Naive thymus-derived CD8-positive, alpha-beta T cell (primary cell): ENCODE measurements around the gene GLTP. TPM values are rescaled to one million over a fixed set of nuclear protein-coding genes. Genes with fewer than 3 reads are reported as not detected.

Experiments
- ATAC-seq, 2 donors: fragments of 150-1000 bp; cut with Tn5 transposase in 1 of 2; sonication (Bioruptor Pico), chemical (Tn5 transposase) in 1 of 2; 1 replicate in 1 of 2; 2 replicates in 1 of 2; pipeline ENCODE4 v1.10.0; 2021; ENCODE audit warnings: mild to moderate bottlenecking in 2 of 2, moderate library complexity in 2 of 2
- POLR2A ChIA-PET: fragments of 350-600 bp; sonication (Branson Sonifier 250); formaldehyde crosslinking; loops from one replicate; lab custom pipeline; 2021; ENCODE audit warnings: antibody characterized with exemption; lab: Charles Lee
- DNase-seq, 10 donors: peaks; one replicate each; pipeline versions ENCODE4 v3.0.0 to v3.0.0-alpha.2; 2020 to 2022
- H3K27ac Mint-ChIP-seq, 10 donors: one replicate each; pipeline ENCODE4 v1.8.0; 2020 to 2022; ENCODE audit warnings: mild to moderate bottlenecking in 10 of 10, mixed read lengths in 10 of 10, moderate library complexity in 4 of 10, inconsistent platforms in 1 of 10
- H3K27me3 Mint-ChIP-seq, 5 donors: one replicate each; pipeline ENCODE4 v1.8.0; 2021 to 2022; ENCODE audit warnings: mixed read lengths in 5 of 5
- H3K36me3 Mint-ChIP-seq, 3 donors: one replicate each; pipeline ENCODE4 v1.8.0; 2020 to 2022; ENCODE audit warnings: mixed read lengths in 3 of 3, mild to moderate bottlenecking in 2 of 3, inconsistent platforms in 1 of 3
- H3K4me1 Mint-ChIP-seq, 4 donors: one replicate each; pipeline ENCODE4 v1.8.0; 2021 to 2022; ENCODE audit warnings: mixed read lengths in 4 of 4
- H3K4me3 Mint-ChIP-seq, 10 donors: one replicate each; pipeline ENCODE4 v1.8.0; 2020 to 2022; ENCODE audit warnings: mild to moderate bottlenecking in 10 of 10, mixed read lengths in 10 of 10, moderate library complexity in 6 of 10, inconsistent platforms in 1 of 10
- H3K9me3 Mint-ChIP-seq, 9 donors: one replicate each; pipeline ENCODE4 v1.8.0; 2020 to 2022; ENCODE audit warnings: mixed read lengths in 9 of 9, mild to moderate bottlenecking in 3 of 9, inconsistent platforms in 1 of 9, moderate library complexity in 1 of 9
- polyA plus RNA-seq, 3 donors: library from polyadenylated mRNA; unstranded; fragments of 300-500 nt; fragmentation: Illumina TruSeq; gene quantifications; one replicate each; pipeline ENCODE4 v1.2.3, GENCODE V29; 2021
- total RNA-seq, 8 experiments: library from RNA in 2 of 8; stranded (reverse) in 2 of 8; gene quantifications; one replicate each; pipeline ENCODE4 v1.2.3 and lab custom pipeline; 2021 to 2026

The GLTP gene
- total and polyA plus RNA-seq, 5 experiments from 2014 or later: 21.2 to 41.7 (median 29.7) TPM

DNA sequence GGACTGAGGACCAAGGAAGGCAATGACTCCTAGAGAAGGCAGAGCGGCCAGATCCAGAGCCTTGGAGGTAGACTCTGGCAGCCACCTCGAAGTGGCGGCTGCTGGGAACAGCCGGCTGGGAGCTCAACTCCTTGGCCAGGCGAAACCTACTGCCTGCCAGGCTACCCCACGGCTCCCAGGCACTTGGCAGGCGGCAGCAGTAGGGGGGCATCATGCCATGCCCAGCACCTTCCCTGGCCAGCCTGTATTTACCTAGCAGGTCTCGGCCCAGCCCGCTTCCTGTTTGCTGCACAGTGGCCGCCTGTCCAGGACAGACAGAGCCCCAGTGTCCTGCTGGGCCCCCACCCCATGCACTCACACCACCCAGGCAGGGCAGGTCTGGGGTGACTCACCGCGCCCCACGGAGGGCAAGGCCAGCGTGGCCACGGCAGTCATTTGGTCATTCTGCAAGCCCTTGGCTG, 57.4 kb downstream of the GLTP start:
- Mint-ChIP-seq H3K4me3 (no peak overlapping the region), H3K27me3 (peaks cover 1 to 24% (median 5%) of the 10 kb centered on the region in 5 donors), H3K36me3 (no peaks in the 10 kb centered on the region), H3K9me3 (no peaks in the 10 kb centered on the region), H3K27ac (no peak overlapping the region), H3K4me1 (peaks cover 0 to 2% (median under 1%) of the 10 kb centered on the region in 4 donors)
- ATAC-seq (no peak), DNase-seq (no peak)
- POLR2A ChIA-PET: no interaction called here

- peaks cover 0 to 2% (median under 1%) of the 10 kb centered on the region in 4 donors for H3K4me1 Mint-ChIP-seq
- ATAC-seq: no peak
- DNase-seq: no peak
- no peak overlapping the region for H3K4me3 Mint-ChIP-seq
- H3K27me3 Mint-ChIP-seq: peaks cover 0 to 23% (median 1%) of the 10 kb centered on the region in 5 donors
- H3K36me3 Mint-ChIP-seq: no peaks in the 10 kb centered on the region
- POLR2A ChIA-PET: no interaction called here
- H3K9me3 Mint-ChIP-seq: no peaks in the 10 kb centered on the region
- no peak overlapping the region for H3K27ac Mint-ChIP-seq
Measured at GRCh38 chr12:109822416-109822815, 57.9 kb downstream of the GLTP start.

DNA sequence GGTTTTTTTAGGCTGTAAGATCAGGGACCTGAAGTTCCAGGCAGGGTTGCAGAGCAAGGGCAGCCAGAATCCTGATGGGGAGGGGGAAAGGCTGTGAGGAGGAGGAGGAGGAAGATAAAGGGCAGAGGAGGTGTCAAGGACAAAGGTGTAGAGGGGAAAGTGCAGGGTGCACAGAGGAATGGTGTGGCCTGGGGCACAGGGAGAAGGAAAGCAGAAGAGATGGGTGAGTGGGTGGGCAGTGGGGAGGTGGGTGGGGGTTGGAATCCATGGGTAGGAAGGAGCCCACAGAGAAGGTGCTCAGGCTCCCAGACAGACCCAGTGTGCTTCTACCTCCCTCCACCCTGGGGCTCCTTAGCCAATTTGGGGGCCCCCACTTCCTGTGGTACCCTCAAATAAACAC, 58.4 kb downstream of the GLTP start:
- Mint-ChIP-seq H3K36me3 (no peaks in the 10 kb centered on the region), H3K27ac (no peak overlapping the region), H3K9me3 (no peaks in the 10 kb centered on the region), H3K4me1 (peaks cover 0 to 2% (median 0%) of the 10 kb centered on the region in 4 donors), H3K27me3 (peaks cover 0 to 23% (median 0%) of the 10 kb centered on the region in 5 donors), H3K4me3 (no peak overlapping the region)
- DNase-seq: no peak
- no peak for ATAC-seq
- POLR2A ChIA-PET: no interaction called here

GRCh38 chr12:109820816-109821381, 59.4 kb downstream of the GLTP start:
- H3K4me1 Mint-ChIP-seq: peaks cover 0 to 2% (median 0%) of the 10 kb centered on the region in 4 donors
- no peaks in the 10 kb centered on the region for H3K9me3 Mint-ChIP-seq
- peaks cover 0 to 23% (median 0%) of the 10 kb centered on the region in 5 donors for H3K27me3 Mint-ChIP-seq
- H3K27ac Mint-ChIP-seq: no peak overlapping the region
- no peak overlapping the region for H3K4me3 Mint-ChIP-seq
- DNase-seq (no peak), ATAC-seq (no peak)
- H3K36me3 Mint-ChIP-seq: no peaks in the 10 kb centered on the region
- POLR2A ChIA-PET: no interaction called here

GRCh38 chr12:109818905-109819500, 61.3 kb downstream of the GLTP start:
- H3K4me1 Mint-ChIP-seq: peaks cover 0 to 2% (median 0%) of the 10 kb centered on the region in 4 donors
- DNase-seq (no peak), ATAC-seq (no peak)
- H3K36me3 Mint-ChIP-seq: no peaks in the 10 kb centered on the region
- no peaks in the 10 kb centered on the region for H3K9me3 Mint-ChIP-seq
- peaks cover 0 to 19% (median 0%) of the 10 kb centered on the region in 5 donors for H3K27me3 Mint-ChIP-seq
- H3K27ac Mint-ChIP-seq: no peak overlapping the region
- no peak overlapping the region for H3K4me3 Mint-ChIP-seq
- POLR2A ChIA-PET: no interaction called here

GRCh38 chr12:109818253-109818652, 62.1 kb downstream of the GLTP start:
- no peaks in the 10 kb centered on the region for H3K9me3 Mint-ChIP-seq
- peaks cover 0 to 2% (median 0%) of the 10 kb centered on the region in 4 donors for H3K4me1 Mint-ChIP-seq
- H3K27ac Mint-ChIP-seq: no peak overlapping the region
- peaks cover 0 to 17% (median 0%) of the 10 kb centered on the region in 5 donors for H3K27me3 Mint-ChIP-seq
- no peak overlapping the region for H3K4me3 Mint-ChIP-seq
- H3K36me3 Mint-ChIP-seq: no peaks in the 10 kb centered on the region
- no peak for ATAC-seq
- POLR2A ChIA-PET: no interaction called here
- DNase-seq: no peak

DNA sequence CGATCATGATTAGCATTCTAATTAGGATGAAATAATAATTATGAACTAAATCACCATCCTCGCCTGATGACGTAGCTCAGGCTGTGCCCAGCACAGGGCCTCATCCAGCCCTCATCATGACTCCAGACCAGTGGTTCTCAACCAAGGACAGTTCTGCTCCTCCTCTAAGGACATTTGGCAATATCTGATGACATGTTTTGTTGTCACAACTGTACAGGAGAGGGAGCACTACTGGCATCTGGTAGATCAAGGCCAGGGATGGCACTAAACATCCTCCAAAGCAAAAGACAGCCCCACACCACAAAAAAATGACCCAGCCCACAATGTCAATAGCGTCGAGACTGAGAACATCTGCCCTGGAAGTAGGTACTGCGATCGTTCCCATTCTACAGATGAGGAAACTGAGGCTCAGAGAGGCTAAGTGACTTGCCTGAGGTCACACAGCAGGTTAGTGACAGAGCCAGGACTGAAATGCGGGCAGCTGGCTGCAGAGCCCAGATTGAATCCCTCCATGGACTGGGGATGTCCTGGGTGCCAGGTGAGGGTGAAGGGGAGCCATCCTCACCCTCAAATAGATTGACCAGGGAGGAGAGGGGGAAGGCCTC, 62.6 kb downstream of the GLTP start:
- POLR2A ChIA-PET: no interaction called here
- Mint-ChIP-seq H3K4me1 (peaks cover 0 to 2% (median 0%) of the 10 kb centered on the region in 4 donors), H3K36me3 (no peaks in the 10 kb centered on the region), H3K27ac (no peak overlapping the region), H3K4me3 (no peak overlapping the region), H3K9me3 (no peaks in the 10 kb centered on the region), H3K27me3 (peaks cover 0 to 17% (median 0%) of the 10 kb centered on the region in 5 donors)
- ATAC-seq (no peak), DNase-seq (no peak)

DNA sequence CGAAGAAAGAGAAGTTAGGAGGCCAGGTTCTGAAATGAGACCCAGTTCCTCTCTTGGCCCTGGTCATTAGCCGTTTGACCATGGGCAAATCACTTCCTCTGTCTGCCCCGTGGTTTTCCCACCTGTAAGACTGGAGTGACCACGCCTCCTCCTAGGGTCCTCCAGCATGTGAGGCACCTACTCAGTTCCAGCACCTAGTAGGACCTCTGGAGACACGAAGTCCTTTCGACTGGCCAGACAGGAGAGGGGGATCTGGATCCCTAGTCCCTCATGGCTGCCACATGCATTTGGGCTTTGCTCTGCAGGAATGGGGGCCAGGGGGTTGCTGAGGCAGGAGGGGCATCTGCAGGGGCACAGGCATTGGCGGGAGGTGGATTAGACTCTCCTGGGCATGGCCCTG, 63.5 kb downstream of the GLTP start:
- DNase-seq (no peak), ATAC-seq (no peak)
- POLR2A ChIA-PET: no interaction called here
- H3K4me1 Mint-ChIP-seq: peaks cover 0 to 2% (median 0%) of the 10 kb centered on the region in 4 donors
- H3K27me3 Mint-ChIP-seq: peaks cover 0 to 16% (median 0%) of the 10 kb centered on the region in 5 donors
- H3K9me3 Mint-ChIP-seq: no peaks in the 10 kb centered on the region
- H3K27ac Mint-ChIP-seq: no peak overlapping the region
- no peak overlapping the region for H3K4me3 Mint-ChIP-seq
- H3K36me3 Mint-ChIP-seq: no peaks in the 10 kb centered on the region

DNA sequence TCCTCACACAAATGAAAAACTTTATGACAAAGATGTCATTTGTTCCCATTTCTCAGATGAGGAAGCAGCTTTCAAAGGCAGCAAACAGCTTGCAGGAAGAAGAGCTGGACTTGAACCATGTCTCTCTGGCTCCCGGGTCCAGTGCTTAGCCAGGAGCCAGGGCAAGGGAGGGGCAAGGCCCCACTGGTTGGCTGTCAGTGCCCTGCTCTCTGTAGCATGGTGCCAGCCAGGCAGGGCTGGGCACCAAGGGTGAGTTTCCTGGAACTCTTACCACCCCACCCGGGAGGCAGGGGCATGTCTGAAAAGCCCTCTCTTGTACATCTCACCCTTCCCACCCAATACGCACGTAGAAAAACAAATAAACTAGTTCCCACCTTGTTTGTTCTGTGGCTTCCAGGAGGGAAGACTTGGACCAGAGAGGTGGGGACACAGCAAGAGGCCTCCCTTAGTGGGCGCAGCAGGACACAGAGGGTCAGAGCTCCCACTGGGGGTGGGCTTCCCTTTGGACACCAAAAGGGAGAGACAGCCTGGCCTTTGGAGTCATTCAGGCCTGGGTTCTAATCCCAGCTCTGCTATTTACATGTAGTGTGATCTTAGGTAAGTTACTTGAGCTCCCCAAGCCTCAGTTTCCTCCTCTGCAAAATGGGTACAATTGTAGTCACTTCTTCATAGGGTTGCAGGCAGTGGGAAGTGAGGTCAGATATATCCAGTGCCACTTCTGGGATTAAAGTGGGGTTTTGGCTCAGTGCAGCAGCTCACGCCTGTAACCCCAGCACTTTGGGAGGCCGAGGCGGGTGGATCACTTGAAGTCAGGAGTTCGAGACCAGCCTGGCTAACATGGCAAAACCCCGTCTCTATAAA, 64.4 kb downstream of the GLTP start:
- Mint-ChIP-seq H3K4me1 (peaks cover 0 to 2% (median 0%) of the 10 kb centered on the region in 4 donors), H3K4me3 (no peak overlapping the region), H3K9me3 (no peaks in the 10 kb centered on the region), H3K27ac (no peak overlapping the region), H3K36me3 (no peaks in the 10 kb centered on the region), H3K27me3 (peaks cover 0 to 12% (median 0%) of the 10 kb centered on the region in 5 donors)
- POLR2A ChIA-PET: no interaction called here
- ATAC-seq: no peak
- no peak for DNase-seq

DNA sequence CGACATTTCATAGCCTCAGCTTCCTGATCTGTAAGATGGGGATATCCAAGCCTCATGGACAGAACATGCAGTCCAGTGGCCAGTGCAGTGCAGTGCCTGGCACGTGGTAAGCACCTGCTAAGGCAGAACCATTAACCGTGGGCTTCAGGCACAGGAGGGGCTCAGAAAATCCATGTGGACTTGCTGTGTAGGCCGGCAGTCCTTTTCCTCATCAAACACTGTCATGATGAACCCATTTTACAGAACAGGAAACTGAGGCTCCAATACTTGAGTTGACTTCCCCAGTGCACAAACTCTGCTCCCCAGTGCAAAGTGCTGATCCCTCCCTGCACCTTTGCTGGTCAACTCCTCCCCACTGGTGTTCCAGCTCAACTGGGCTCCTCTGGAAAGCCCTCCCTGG, 65.1 kb downstream of the GLTP start:
- Mint-ChIP-seq H3K4me1 (peaks cover 0 to 2% (median 0%) of the 10 kb centered on the region in 4 donors), H3K36me3 (no peaks in the 10 kb centered on the region), H3K4me3 (no peak overlapping the region), H3K9me3 (no peaks in the 10 kb centered on the region), H3K27me3 (peaks cover 0 to 11% (median 0%) of the 10 kb centered on the region in 5 donors), H3K27ac (no peak overlapping the region)
- DNase-seq (no peak), ATAC-seq (no peak)
- POLR2A ChIA-PET: no interaction called here

DNA sequence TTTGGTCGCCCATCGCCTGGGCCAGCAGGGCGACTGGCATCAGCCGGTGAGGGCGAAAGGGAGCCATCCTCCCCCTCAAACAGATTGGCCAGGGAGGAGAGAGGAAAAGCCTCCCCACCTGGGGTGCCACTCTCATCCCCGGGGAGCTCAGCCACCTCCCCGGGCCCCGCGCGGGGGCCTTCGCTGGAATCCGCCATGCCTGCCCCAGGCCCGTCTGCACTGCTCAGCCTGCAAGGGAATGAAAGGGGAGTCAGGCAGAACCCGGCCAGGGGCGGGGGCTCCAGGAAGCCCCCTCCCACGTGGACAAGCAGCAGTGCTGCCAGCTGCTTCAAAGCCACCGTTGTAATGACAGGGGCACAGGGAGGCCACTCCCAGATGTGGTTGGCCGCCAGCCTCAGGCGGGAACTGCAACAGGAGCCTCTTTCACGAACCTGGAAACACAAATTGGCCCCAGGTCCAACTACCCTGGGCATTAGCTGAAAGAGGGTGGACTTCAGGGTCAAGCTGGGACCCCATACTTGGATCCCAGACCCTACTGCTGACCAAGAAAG, 65.7 kb downstream of the GLTP start:
- H3K36me3 Mint-ChIP-seq: no peaks in the 10 kb centered on the region
- peaks cover 0 to 6% (median 0%) of the 10 kb centered on the region in 5 donors for H3K27me3 Mint-ChIP-seq
- POLR2A ChIA-PET: no interaction called here
- no peaks in the 10 kb centered on the region for H3K9me3 Mint-ChIP-seq
- H3K4me1 Mint-ChIP-seq: peaks cover 0 to 2% (median 0%) of the 10 kb centered on the region in 4 donors
- H3K4me3 Mint-ChIP-seq: no peak overlapping the region
- no peak for ATAC-seq
- DNase-seq: no peak
- H3K27ac Mint-ChIP-seq: no peak overlapping the region

GRCh38 chr12:109813810-109814416, 66.4 kb downstream of the GLTP start:
- DNase-seq (no peak), ATAC-seq (no peak)
- POLR2A ChIA-PET: no interaction called here
- no peaks in the 10 kb centered on the region for H3K9me3 Mint-ChIP-seq
- H3K27ac Mint-ChIP-seq: no peak overlapping the region
- peaks cover 0 to 6% (median 0%) of the 10 kb centered on the region in 5 donors for H3K27me3 Mint-ChIP-seq
- peaks cover 0 to 2% (median 0%) of the 10 kb centered on the region in 4 donors for H3K4me1 Mint-ChIP-seq
- H3K36me3 Mint-ChIP-seq: no peaks in the 10 kb centered on the region
- no peak overlapping the region for H3K4me3 Mint-ChIP-seq
